ENCODE measurements around the gene SUPT7L.
"Not testable (repeated sequence)": the region's sequence is repeated elsewhere in the genome, so short reads cannot be mapped to it uniquely, and the experiment has no call there.

The SUPT7L gene

GRCh38 chr2:27627963-27628766, 35.2 kb downstream of the SUPT7L start:
- Histone ChIP-seq H3K36me3 (ENCODE audit: control insufficient read depth, insufficient read depth, low read length) (no peaks in the 10 kb centered on the region), H3K9ac (ENCODE audit: low read length) (peak overlapping the region; percentile 94), H3K4me3 (ENCODE audit: low read length) (peak overlapping the region; percentile 85), H3K27me3 (ENCODE audit: control insufficient read depth, insufficient read depth, low read length) (no peaks in the 10 kb centered on the region), H3K9me3 (ENCODE audit: control insufficient read depth, low read length) (no peaks in the 10 kb centered on the region), H3K4me1 (ENCODE audit: control insufficient read depth, insufficient read depth, low read length) (peaks cover 11% of the 10 kb centered on the region)

- not testable (repeated sequence) for H3K27me3 ChIP-seq (ENCODE audit: control insufficient read depth, insufficient read depth, low read length); H3K36me3 ChIP-seq (ENCODE audit: control insufficient read depth, insufficient read depth, low read length); H3K4me3 ChIP-seq (ENCODE audit: low read length); H3K9ac ChIP-seq (ENCODE audit: low read length); H3K9me3 ChIP-seq (ENCODE audit: control insufficient read depth, low read length)
- peaks cover 11% of the 10 kb centered on the region for H3K4me1 ChIP-seq (ENCODE audit: control insufficient read depth, insufficient read depth, low read length)
These were observed 36.5 kb downstream of the SUPT7L start for GRCh38 chr2:27626921-27627320.

GRCh38 chr2:27626323-27626722, 37.1 kb downstream of the SUPT7L start:
- H3K9me3 ChIP-seq (ENCODE audit: control insufficient read depth, low read length); H3K36me3 ChIP-seq (ENCODE audit: control insufficient read depth, insufficient read depth, low read length); H3K27me3 ChIP-seq (ENCODE audit: control insufficient read depth, insufficient read depth, low read length); H3K4me3 ChIP-seq (ENCODE audit: low read length); H3K9ac ChIP-seq (ENCODE audit: low read length): not testable (repeated sequence)
- peaks cover 11% of the 10 kb centered on the region for H3K4me1 ChIP-seq (ENCODE audit: control insufficient read depth, insufficient read depth, low read length)

- no peak overlapping the region for H3K4me3 ChIP-seq (ENCODE audit: low read length)
- peaks cover 11% of the 10 kb centered on the region for H3K4me1 ChIP-seq (ENCODE audit: control insufficient read depth, insufficient read depth, low read length)
- H3K9ac ChIP-seq (ENCODE audit: low read length): no peak overlapping the region
- H3K9me3 ChIP-seq (ENCODE audit: control insufficient read depth, low read length): no peaks in the 10 kb centered on the region
- H3K36me3 ChIP-seq (ENCODE audit: control insufficient read depth, insufficient read depth, low read length): peaks cover 10% of the 10 kb centered on the region
- H3K27me3 ChIP-seq (ENCODE audit: control insufficient read depth, insufficient read depth, low read length): no peaks in the 10 kb centered on the region
These were observed 38.5 kb downstream of the SUPT7L start for GRCh38 chr2:27624943-27625342.

GRCh38 chr2:27622921-27623384, 40.5 kb downstream of the SUPT7L start:
- H3K9ac ChIP-seq (ENCODE audit: low read length): no peak overlapping the region
- peaks cover 2% of the 10 kb centered on the region for H3K4me1 ChIP-seq (ENCODE audit: control insufficient read depth, insufficient read depth, low read length)
- no peak overlapping the region for H3K4me3 ChIP-seq (ENCODE audit: low read length)
- no peaks in the 10 kb centered on the region for H3K27me3 ChIP-seq (ENCODE audit: control insufficient read depth, insufficient read depth, low read length)
- H3K36me3 ChIP-seq (ENCODE audit: control insufficient read depth, insufficient read depth, low read length): peaks cover 10% of the 10 kb centered on the region
- no peaks in the 10 kb centered on the region for H3K9me3 ChIP-seq (ENCODE audit: control insufficient read depth, low read length)

- Histone ChIP-seq H3K27me3 (ENCODE audit: control insufficient read depth, insufficient read depth, low read length) (no peaks in the 10 kb centered on the region), H3K36me3 (ENCODE audit: control insufficient read depth, insufficient read depth, low read length) (peaks cover 14% of the 10 kb centered on the region), H3K9ac (ENCODE audit: low read length) (no peak overlapping the region), H3K4me3 (ENCODE audit: low read length) (no peak overlapping the region), H3K9me3 (ENCODE audit: control insufficient read depth, low read length) (no peaks in the 10 kb centered on the region), H3K4me1 (ENCODE audit: control insufficient read depth, insufficient read depth, low read length) (no peaks in the 10 kb centered on the region)
These were observed 41.9 kb downstream of the SUPT7L start for GRCh38 chr2:27621524-27621923.

GRCh38 chr2:27615316-27615715, 48.1 kb downstream of the SUPT7L start:
- Histone ChIP-seq H3K4me3 (ENCODE audit: low read length) (no peak overlapping the region), H3K4me1 (ENCODE audit: control insufficient read depth, insufficient read depth, low read length) (no peaks in the 10 kb centered on the region), H3K36me3 (ENCODE audit: control insufficient read depth, insufficient read depth, low read length) (peaks cover 10% of the 10 kb centered on the region), H3K9me3 (ENCODE audit: control insufficient read depth, low read length) (no peaks in the 10 kb centered on the region), H3K27me3 (ENCODE audit: control insufficient read depth, insufficient read depth, low read length) (no peaks in the 10 kb centered on the region), H3K9ac (ENCODE audit: low read length) (no peak overlapping the region)

GRCh38 chr2:27613985-27614384, 49.4 kb downstream of the SUPT7L start:
- Histone ChIP-seq H3K9me3 (ENCODE audit: control insufficient read depth, low read length) (no peaks in the 10 kb centered on the region), H3K4me1 (ENCODE audit: control insufficient read depth, insufficient read depth, low read length) (no peaks in the 10 kb centered on the region), H3K36me3 (ENCODE audit: control insufficient read depth, insufficient read depth, low read length) (peaks cover 10% of the 10 kb centered on the region), H3K9ac (ENCODE audit: low read length) (no peak overlapping the region), H3K27me3 (ENCODE audit: control insufficient read depth, insufficient read depth, low read length) (no peaks in the 10 kb centered on the region), H3K4me3 (ENCODE audit: low read length) (no peak overlapping the region)

GRCh38 chr2:27606611-27607010, 56.8 kb downstream of the SUPT7L start:
- Histone ChIP-seq H3K4me1 (ENCODE audit: control insufficient read depth, insufficient read depth, low read length) (no peaks in the 10 kb centered on the region), H3K9ac (ENCODE audit: low read length) (no peak overlapping the region), H3K4me3 (ENCODE audit: low read length) (no peak overlapping the region), H3K9me3 (ENCODE audit: control insufficient read depth, low read length) (no peaks in the 10 kb centered on the region), H3K27me3 (ENCODE audit: control insufficient read depth, insufficient read depth, low read length) (no peaks in the 10 kb centered on the region), H3K36me3 (ENCODE audit: control insufficient read depth, insufficient read depth, low read length) (peaks cover 4% of the 10 kb centered on the region)

All from mucosa of stomach (tissue), 1 donor.